ENCODE measurements around the gene MTUS2.

MTUS2 gene

GRCh38 chr13:28954419-28954725, 134.2 kb downstream of the MTUS2 start:
- no peak overlapping the region for H3K27ac ChIP-seq
- TF ChIP-seq CTCF (IDR thresholded peaks at IDR 0.05): no peak
- no peak for TF ChIP-seq ZFX (IDR thresholded peaks at IDR 0.05; ENCODE audit: borderline replicate concordance)

GRCh38 chr13:28954810-28955209, 134.7 kb downstream of the MTUS2 start:
- H3K27ac ChIP-seq: no peak overlapping the region

GRCh38 chr13:28955264-28955966, 135.3 kb downstream of the MTUS2 start:
- TF ChIP-seq ZFX (IDR thresholded peaks at IDR 0.05; ENCODE audit: borderline replicate concordance): no peak
- no peak for TF ChIP-seq CTCF (IDR thresholded peaks at IDR 0.05)
- H3K27ac ChIP-seq: no peak overlapping the region

More at GRCh38 chr13:28954810-28955209, 134.7 kb downstream of the MTUS2 start:
- TF ChIP-seq CTCF (IDR thresholded peaks at IDR 0.05) (no peak), ZFX (IDR thresholded peaks at IDR 0.05; ENCODE audit: borderline replicate concordance) (no peak)

- H3K27ac ChIP-seq: no peak overlapping the region
- TF ChIP-seq CTCF (IDR thresholded peaks at IDR 0.05) (no peak), ZFX (IDR thresholded peaks at IDR 0.05; ENCODE audit: borderline replicate concordance) (no peak)
These were observed 137.9 kb downstream of the MTUS2 start for GRCh38 chr13:28958018-28958417.

- no peak overlapping the region for H3K27ac ChIP-seq
- TF ChIP-seq ZFX (IDR thresholded peaks at IDR 0.05; ENCODE audit: borderline replicate concordance): no peak
- no peak for TF ChIP-seq CTCF (IDR thresholded peaks at IDR 0.05)
These were observed 138.3 kb downstream of the MTUS2 start for GRCh38 chr13:28958441-28958840.

- H3K27ac ChIP-seq: no peak overlapping the region
- no peak for TF ChIP-seq CTCF (IDR thresholded peaks at IDR 0.05)
- no peak for TF ChIP-seq ZFX (IDR thresholded peaks at IDR 0.05; ENCODE audit: borderline replicate concordance)
These were observed 143.9 kb downstream of the MTUS2 start for GRCh38 chr13:28964052-28964451.

GRCh38 chr13:28964803-28965202, 144.7 kb downstream of the MTUS2 start:
- H3K27ac ChIP-seq: no peak overlapping the region
- TF ChIP-seq ZFX (IDR thresholded peaks at IDR 0.05; ENCODE audit: borderline replicate concordance) (no peak), CTCF (IDR thresholded peaks at IDR 0.05) (no peak)

Data from 22Rv1 (cell line).